ENCODE data around the gene MLLT1. TPM values are rescaled to one million over a fixed set of nuclear protein-coding genes. Genes with fewer than 3 reads are reported as not detected.
A peak's percentile ranks its signal among the peaks of the same experiment; 100 is the strongest.

MLLT1 gene
- total and polyA plus RNA-seq, 2 donors (not counting 1 experiment from before 2014, with no cell fraction given), result 6.4 to 13.7 TPM

DNA sequence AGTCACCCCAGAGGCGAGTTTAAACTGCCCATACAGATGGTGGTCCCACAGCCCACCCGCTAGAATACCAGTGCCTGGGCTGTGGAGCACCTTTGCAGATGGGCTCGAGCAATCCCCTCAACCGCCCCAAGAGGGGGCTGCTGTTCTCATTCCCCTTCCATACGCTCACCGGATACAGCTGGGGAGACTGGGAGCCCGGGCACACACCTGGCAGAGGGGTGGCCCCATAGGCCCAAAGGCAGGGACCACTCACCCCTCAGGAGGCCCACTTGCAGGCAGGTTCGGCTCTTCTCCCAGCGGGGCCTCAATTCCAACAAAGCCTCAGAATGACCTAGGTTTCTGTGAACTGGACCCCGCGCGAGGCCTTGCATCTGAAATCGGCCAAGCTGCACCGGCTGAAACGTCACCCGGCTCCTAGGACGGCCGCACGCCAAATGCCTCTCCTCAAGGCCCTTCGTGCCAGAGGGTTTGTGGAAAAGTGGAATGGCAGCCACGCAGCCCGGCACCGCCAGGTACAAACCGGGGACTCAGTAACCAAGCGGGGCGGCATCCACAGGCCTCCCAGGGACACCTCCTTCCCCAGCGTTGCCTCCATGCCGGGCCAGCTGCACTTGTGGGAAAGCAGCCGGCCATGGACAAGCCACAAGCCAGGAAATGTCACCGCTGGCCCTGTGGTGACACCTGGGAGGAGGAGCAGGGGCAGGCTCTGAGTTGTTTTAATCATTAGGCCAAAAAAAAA is 18.7 kb downstream of the MLLT1 start:
- Histone ChIP-seq H4K20me1 (ENCODE audit: control insufficient read depth, extremely low read depth, insufficient read depth, low read length) (no peaks in the 10 kb centered on the region), H3K27ac (ENCODE audit: insufficient read depth, low read length) (no peak overlapping the region), H3K4me1 (ENCODE audit: control insufficient read depth, extremely low read depth, insufficient read depth, low read length) (peaks cover 7% of the 10 kb centered on the region), H3K4me2 (ENCODE audit: extremely low read depth, insufficient read depth, low read length) (no peak overlapping the region), H3K4me3 (replicated peaks in 1 of 4; ENCODE audit: control extremely low read depth in 1 of 4, insufficient read depth in 1 of 4, low read depth in 3 of 4, low read length in 4 of 4) (no peak overlapping the region), H3K9me3 (ENCODE audit: control insufficient read depth, insufficient read depth, low read depth, low read length) (no peaks in the 10 kb centered on the region), H3K9ac (ENCODE audit: insufficient read depth, low read length) (no peak overlapping the region), H2AFZ (ENCODE audit: low read length) (no peak overlapping the region), H3K36me3 (ENCODE audit: control insufficient read depth, insufficient read depth, low read length) (peaks cover 21% of the 10 kb centered on the region), H3K79me2 (ENCODE audit: control insufficient read depth, insufficient read depth, low read length) (peaks cover 39% of the 10 kb centered on the region), H3K27me3 (ENCODE audit: control insufficient read depth, insufficient read depth, low read length) (no peaks in the 10 kb centered on the region)
- no peak for DNase-seq (ENCODE audit: low read depth in 2 of 2)
- TF ChIP-seq EZH2 (IDR thresholded peaks at IDR 0.05; ENCODE audit: low read length, missing control alignments), result no peak
- TF ChIP-seq CTCF (conservative IDR thresholded peaks at IDR 0.05 in 1 of 2, IDR thresholded peaks at IDR 0.05 in 1 of 2; ENCODE audit: low read depth in 1 of 2, low read length in 2 of 2), result peak; percentile 50 to 65

DNA sequence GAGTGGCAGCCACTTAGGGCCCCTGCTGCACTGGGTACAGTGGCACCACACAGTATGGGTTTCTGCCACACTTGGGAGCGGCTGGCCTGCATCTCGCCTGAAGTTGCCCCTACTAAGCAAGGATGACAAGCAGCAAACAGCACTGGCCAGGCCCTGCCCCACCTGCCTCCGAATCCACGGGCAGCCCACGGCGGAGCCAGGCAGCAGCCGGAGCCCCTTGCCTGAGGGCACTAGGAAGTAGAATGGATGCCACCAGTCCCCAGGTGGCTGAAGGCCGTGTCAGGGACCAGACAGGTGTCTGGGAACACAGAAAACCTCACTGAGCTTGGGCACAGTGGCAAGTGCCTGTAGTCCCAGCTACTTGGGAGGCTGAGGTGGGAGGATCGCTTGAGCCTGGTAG is 19.4 kb downstream of the MLLT1 start:
- no peak overlapping the region for H3K27ac ChIP-seq (ENCODE audit: insufficient read depth, low read length)
- no peaks in the 10 kb centered on the region for H4K20me1 ChIP-seq (ENCODE audit: control insufficient read depth, extremely low read depth, insufficient read depth, low read length)
- peaks cover 21% of the 10 kb centered on the region for H3K36me3 ChIP-seq (ENCODE audit: control insufficient read depth, insufficient read depth, low read length)
- H3K27me3 ChIP-seq (ENCODE audit: control insufficient read depth, insufficient read depth, low read length), result no peaks in the 10 kb centered on the region
- peaks cover 38% of the 10 kb centered on the region for H3K79me2 ChIP-seq (ENCODE audit: control insufficient read depth, insufficient read depth, low read length)
- H3K4me3 ChIP-seq (replicated peaks in 1 of 4; ENCODE audit: control extremely low read depth in 1 of 4, insufficient read depth in 1 of 4, low read depth in 3 of 4, low read length in 4 of 4), result no peak overlapping the region
- no peaks in the 10 kb centered on the region for H3K9me3 ChIP-seq (ENCODE audit: control insufficient read depth, insufficient read depth, low read depth, low read length)
- DNase-seq (ENCODE audit: low read depth in 2 of 2), result no peak
- peaks cover 7% of the 10 kb centered on the region for H3K4me1 ChIP-seq (ENCODE audit: control insufficient read depth, extremely low read depth, insufficient read depth, low read length)
- no peak overlapping the region for H2AFZ ChIP-seq (ENCODE audit: low read length)
- TF ChIP-seq EZH2 (IDR thresholded peaks at IDR 0.05; ENCODE audit: low read length, missing control alignments) (no peak), CTCF (conservative IDR thresholded peaks at IDR 0.05 in 1 of 2, IDR thresholded peaks at IDR 0.05 in 1 of 2; ENCODE audit: low read depth in 1 of 2, low read length in 2 of 2) (no peak)
- no peak overlapping the region for H3K9ac ChIP-seq (ENCODE audit: insufficient read depth, low read length)
- H3K4me2 ChIP-seq (ENCODE audit: extremely low read depth, insufficient read depth, low read length), result no peak overlapping the region

DNA sequence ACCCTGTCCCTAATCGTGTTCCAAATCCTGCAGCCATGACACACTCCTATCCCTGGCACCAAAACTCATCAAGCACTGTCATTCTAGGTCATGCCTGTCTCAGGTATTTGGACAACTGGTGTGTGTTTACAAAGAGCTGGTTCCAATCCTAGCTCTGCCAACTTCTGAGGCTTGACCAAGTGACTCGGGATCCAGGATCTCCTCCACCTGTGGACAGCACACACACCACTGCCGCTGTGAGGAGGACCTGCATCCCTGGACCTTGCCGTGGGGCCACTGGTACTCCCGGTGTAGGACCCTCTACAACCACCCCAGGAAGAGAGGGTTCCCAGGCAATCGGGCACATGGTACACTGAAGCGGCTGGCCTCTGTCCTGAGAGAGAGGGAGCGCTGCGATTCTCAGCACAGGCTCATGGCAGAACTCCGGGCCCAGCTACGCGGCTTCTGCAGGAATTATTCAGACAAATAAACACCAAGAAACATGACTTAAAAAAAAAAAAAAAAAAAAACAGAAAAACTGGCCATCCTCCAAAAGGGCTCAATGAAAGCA is 20.4 kb downstream of the MLLT1 start:
- no peak overlapping the region for H3K4me3 ChIP-seq (replicated peaks in 1 of 4; ENCODE audit: control extremely low read depth in 1 of 4, insufficient read depth in 1 of 4, low read depth in 3 of 4, low read length in 4 of 4)
- H3K27me3 ChIP-seq (ENCODE audit: control insufficient read depth, insufficient read depth, low read length), result no peaks in the 10 kb centered on the region
- H3K9ac ChIP-seq (ENCODE audit: insufficient read depth, low read length), result no peak overlapping the region
- H3K4me2 ChIP-seq (ENCODE audit: extremely low read depth, insufficient read depth, low read length), result peak overlapping the region; percentile 45
- peak overlapping the region; percentile 36 for H3K27ac ChIP-seq (ENCODE audit: insufficient read depth, low read length)
- no peak overlapping the region for H2AFZ ChIP-seq (ENCODE audit: low read length)
- no peaks in the 10 kb centered on the region for H4K20me1 ChIP-seq (ENCODE audit: control insufficient read depth, extremely low read depth, insufficient read depth, low read length)
- H3K4me1 ChIP-seq (ENCODE audit: control insufficient read depth, extremely low read depth, insufficient read depth, low read length), result peaks cover 7% of the 10 kb centered on the region
- H3K79me2 ChIP-seq (ENCODE audit: control insufficient read depth, insufficient read depth, low read length), result peaks cover 39% of the 10 kb centered on the region
- TF ChIP-seq EZH2 (IDR thresholded peaks at IDR 0.05; ENCODE audit: low read length, missing control alignments), result no peak
- no peak for TF ChIP-seq CTCF (conservative IDR thresholded peaks at IDR 0.05 in 1 of 2, IDR thresholded peaks at IDR 0.05 in 1 of 2; ENCODE audit: low read depth in 1 of 2, low read length in 2 of 2)
- no peaks in the 10 kb centered on the region for H3K9me3 ChIP-seq (ENCODE audit: control insufficient read depth, insufficient read depth, low read depth, low read length)
- H3K36me3 ChIP-seq (ENCODE audit: control insufficient read depth, insufficient read depth, low read length), result peaks cover 21% of the 10 kb centered on the region
- DNase-seq (ENCODE audit: low read depth in 2 of 2), result peak in 1 of 2 donors; percentile 65

Data from fibroblast of lung (primary cell).